ENCODE measurements around the gene OSBPL8.

GRCh38 chr12:76486011-76486410 lies 73.6 kb downstream of the OSBPL8 start:
- TF ChIP-seq EZH2phosphoT487 (IDR thresholded peaks at IDR 0.05; ENCODE audit: insufficient read depth, low read depth) (no peak), EZH2 (IDR thresholded peaks at IDR 0.05; ENCODE audit: insufficient read depth, poor library complexity, severe bottlenecking) (no peak)
